ENCODE results near the gene ADSS1.

The ADSS1 gene

GRCh38 chr14:104796687-104797081 is 72.7 kb downstream of the ADSS1 start:
- no peak for DNase-seq (ENCODE audit: low spot score)

Measured in kidney capillary endothelial cell (primary cell).